B cell (primary cell): ENCODE measurements around the gene MIPOL1. TPM values are rescaled to one million over a fixed set of nuclear protein-coding genes. Genes with fewer than 3 reads are reported as not detected.

Experiments used
- ATAC-seq: fragments of 200-7000 bp; cut with Tn5 transposase; one replicate; pipeline ENCODE4 v1.10.0; 2021; ENCODE audit warnings: low read depth, mild to moderate bottlenecking, moderate number of reproducible peaks, moderate library complexity
- CTCF ChIA-PET: fragments of 350-600 bp; sonication (Branson Sonifier 250); formaldehyde crosslinking; loops from one replicate; lab custom pipeline; 2021; ENCODE audit warnings: antibody characterized with exemption, inconsistent platforms; lab: Charles Lee
- POLR2A ChIA-PET: fragments of 350-600 bp; sonication (Branson Sonifier 250); formaldehyde crosslinking; loops from one replicate; lab custom pipeline; 2021; ENCODE audit warnings: antibody characterized with exemption; lab: Charles Lee
- DNase-seq: peaks from one replicate; pipeline ENCODE4 v3.0.0; 2013
- H2AFZ ChIP-seq: 2 replicates; pipeline ENCODE4 v1.6.1; 2012; ENCODE audit warnings: mild to moderate bottlenecking, low read depth, low read length; ENCODE audit not compliant: insufficient read depth, poor library complexity, severe bottlenecking
- H3K27ac ChIP-seq, 2 donors: 1 replicate in 1 of 2; 2 replicates in 1 of 2; pipeline ENCODE4 v1.5.1; 2012 to 2013; ENCODE audit warnings: low read length in 2 of 2, mild to moderate bottlenecking in 2 of 2, moderate library complexity in 1 of 2
- H3K27me3 ChIP-seq, 4 experiments: fragments of 200-600 bp in 1 of 4; sonication (generic) in 1 of 4; replicated peaks in 1 of 4; 1 replicate in 2 of 4; 2 replicates in 2 of 4; pipeline versions ENCODE4 v1.6.1 to v1.7.0; 2013 to 2016; ENCODE audit warnings: low read length in 3 of 4, mild to moderate bottlenecking in 2 of 4, mixed read lengths in 1 of 4, moderate library complexity in 1 of 4; ENCODE audit not compliant: insufficient read depth in 4 of 4, control insufficient read depth in 3 of 4; ENCODE audit errors: control extremely low read depth in 1 of 4
- H3K36me3 ChIP-seq, 2 experiments: replicated peaks in 1 of 2; 1 replicate in 1 of 2; 2 replicates in 1 of 2; pipeline versions ENCODE4 v1.6.1 to v1.7.1; 2013; ENCODE audit warnings: low read length in 1 of 2; ENCODE audit not compliant: insufficient read depth in 2 of 2, control insufficient read depth in 1 of 2; ENCODE audit errors: control extremely low read depth in 1 of 2, extremely low read depth in 1 of 2
- H3K4me1 ChIP-seq, 2 donors: fragments of 200-600 bp in 1 of 2; sonication (generic) in 1 of 2; 1 replicate in 1 of 2; 2 replicates in 1 of 2; pipeline versions ENCODE4 v1.5.1 to v1.6.1; 2013 to 2017; ENCODE audit warnings: low read length in 2 of 2; ENCODE audit not compliant: control insufficient read depth in 2 of 2, insufficient read depth in 2 of 2
- H3K4me2 ChIP-seq: replicated peaks from 2 replicates; pipeline ENCODE3; 2012; ENCODE audit warnings: mild to moderate bottlenecking, low read depth, low read length; ENCODE audit not compliant: poor library complexity, severe bottlenecking
- H3K4me3 ChIP-seq, 5 experiments: fragments of 200-600 bp in 1 of 5; sonication (generic) in 1 of 5; 1 replicate in 3 of 5; 2 replicates in 2 of 5; pipeline versions ENCODE4 v1.5.1 to v1.7.0; 2011 to 2016; ENCODE audit warnings: low read length in 4 of 5, mild to moderate bottlenecking in 4 of 5, low read depth in 2 of 5, control low read depth in 1 of 5, moderate library complexity in 1 of 5; ENCODE audit not compliant: insufficient read depth in 1 of 5; ENCODE audit errors: control extremely low read depth in 1 of 5, extremely low read depth in 1 of 5
- H3K79me2 ChIP-seq: fragments of 200-600 bp; sonication (generic); one replicate; pipeline ENCODE4 v1.6.0; 2016; ENCODE audit warnings: low read length; ENCODE audit not compliant: control insufficient read depth, insufficient read depth
- H3K9ac ChIP-seq: fragments of 200-600 bp; sonication (generic); 2 replicates; pipeline ENCODE4 v1.6.1; 2017; ENCODE audit warnings: mild to moderate bottlenecking, low read length, moderate library complexity
- H3K9me3 ChIP-seq, 3 donors: one replicate each; pipeline versions ENCODE4 v1.6.1 to v1.7.1; 2013; ENCODE audit warnings: low read length in 2 of 3; ENCODE audit not compliant: control insufficient read depth in 2 of 3, insufficient read depth in 1 of 3; ENCODE audit errors: control extremely low read depth in 1 of 3
- H4K20me1 ChIP-seq: 2 replicates; pipeline ENCODE4 v1.6.0; 2012; ENCODE audit warnings: mild to moderate bottlenecking, low read length; ENCODE audit not compliant: insufficient read depth, control insufficient read depth, poor library complexity, severe bottlenecking
- H3K27ac Mint-ChIP-seq: one replicate; pipeline ENCODE4 v1.8.0; 2021; ENCODE audit warnings: mixed read lengths
- H3K27me3 Mint-ChIP-seq: one replicate; pipeline ENCODE4 v1.8.0; 2021; ENCODE audit warnings: mixed read lengths
- H3K4me1 Mint-ChIP-seq: one replicate; pipeline ENCODE4 v1.8.0; 2021; ENCODE audit warnings: mixed read lengths
- H3K4me3 Mint-ChIP-seq: one replicate; pipeline ENCODE4 v1.8.0; 2021; ENCODE audit warnings: mixed read lengths
- H3K9me3 Mint-ChIP-seq: one replicate; pipeline ENCODE4 v1.8.0; 2022; ENCODE audit warnings: mixed read lengths; ENCODE audit not compliant: insufficient read depth
- EZH2 ChIP-seq: IDR thresholded peaks from 2 replicates; pipeline ENCODE4 v1.6.1; 2012; ENCODE audit warnings: borderline replicate concordance, low read depth, mild to moderate bottlenecking, moderate library complexity, low read length; ENCODE audit not compliant: insufficient read depth, poor library complexity, severe bottlenecking
- WGBS: methylation state at CpG from one replicate; pipeline ENCODE4 v1.1.5; 2013; ENCODE audit warnings: missing lambda C conversion rate; ENCODE audit not compliant: insufficient coverage; 5-methylcytosine and 5-hydroxymethylcytosine counted together
- intact Hi-C: fragments of 100-400 bp; cut with micrococcal nuclease; formaldehyde crosslinking; loops from one replicate; pipeline ENCODE4 v1.10.0; 2022
- polyA plus RNA-seq: library from polyadenylated mRNA; depleted of rRNA; stranded (reverse); fragments of >200 nt; gene quantifications from 2 replicates; pipeline ENCODE4 v1.2.3, GENCODE V29; 2012
- total RNA-seq, 2 donors: library from RNA; stranded (reverse); fragments of 120-200 nt in 1 of 2; gene quantifications; 1 replicate in 1 of 2; 2 replicates in 1 of 2; pipeline versions ENCODE4 v1.2.3 to v1.2.4, GENCODE V29; 2013 to 2022
- TF ChIP-seq, protein P1 (sequence below): fragments of 200-600 bp; IDR thresholded peaks from one replicate; pipeline ENCODE4 v1.8.0; 2022; ENCODE audit warnings: antibody characterized with exemption, mild to moderate bottlenecking

Gene MIPOL1
- total and polyA plus RNA-seq, 2 donors (not counting 1 experiment from before 2014, with no cell fraction given): 0.17 TPM; not detected in 1

GRCh38 chr14:37466623-37467088 lies 268.9 kb downstream of the MIPOL1 start:
- Histone ChIP-seq H3K4me2 (no peak overlapping the region), H3K4me3 (no peak overlapping the region), H4K20me1 (no peaks in the 10 kb centered on the region), H3K27me3 (no peaks in the 10 kb centered on the region), H3K36me3 (no peaks in the 10 kb centered on the region), H3K79me2 (no peaks in the 10 kb centered on the region), H2AFZ (no peak overlapping the region), H3K9me3 (peaks cover 0 to 7% (median 0%) of the 10 kb centered on the region in 3 donors), H3K4me1 (no peaks in the 10 kb centered on the region), H3K27ac (no peak overlapping the region), H3K9ac (no peak overlapping the region)
- ChIA-PET POLR2A (no interaction called here), CTCF (no interaction called here)
- Mint-ChIP-seq H3K4me3 (no peak overlapping the region), H3K27me3 (no peaks in the 10 kb centered on the region), H3K27ac (no peak overlapping the region), H3K4me1 (no peaks in the 10 kb centered on the region), H3K9me3 (peaks cover 10% of the 10 kb centered on the region)
- no peak for ATAC-seq
- intact Hi-C loops: no loop called here
- no peak for TF ChIP-seq EZH2
- TF ChIP-seq, protein P1, sequence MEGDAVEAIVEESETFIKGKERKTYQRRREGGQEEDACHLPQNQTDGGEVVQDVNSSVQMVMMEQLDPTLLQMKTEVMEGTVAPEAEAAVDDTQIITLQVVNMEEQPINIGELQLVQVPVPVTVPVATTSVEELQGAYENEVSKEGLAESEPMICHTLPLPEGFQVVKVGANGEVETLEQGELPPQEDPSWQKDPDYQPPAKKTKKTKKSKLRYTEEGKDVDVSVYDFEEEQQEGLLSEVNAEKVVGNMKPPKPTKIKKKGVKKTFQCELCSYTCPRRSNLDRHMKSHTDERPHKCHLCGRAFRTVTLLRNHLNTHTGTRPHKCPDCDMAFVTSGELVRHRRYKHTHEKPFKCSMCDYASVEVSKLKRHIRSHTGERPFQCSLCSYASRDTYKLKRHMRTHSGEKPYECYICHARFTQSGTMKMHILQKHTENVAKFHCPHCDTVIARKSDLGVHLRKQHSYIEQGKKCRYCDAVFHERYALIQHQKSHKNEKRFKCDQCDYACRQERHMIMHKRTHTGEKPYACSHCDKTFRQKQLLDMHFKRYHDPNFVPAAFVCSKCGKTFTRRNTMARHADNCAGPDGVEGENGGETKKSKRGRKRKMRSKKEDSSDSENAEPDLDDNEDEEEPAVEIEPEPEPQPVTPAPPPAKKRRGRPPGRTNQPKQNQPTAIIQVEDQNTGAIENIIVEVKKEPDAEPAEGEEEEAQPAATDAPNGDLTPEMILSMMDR: no peak
- WGBS: 100% methylated on average over 1 of the region's 2 CpGs
- no peak for DNase-seq

GRCh38 chr14:37469650-37470049 lies 271.9 kb downstream of the MIPOL1 start:
- H3K9me3 ChIP-seq: peaks cover 0 to 4% (median 0%) of the 10 kb centered on the region in 3 donors
- no peaks in the 10 kb centered on the region for H3K4me1 ChIP-seq
- DNase-seq (no peak), ATAC-seq (no peak)
- ChIA-PET POLR2A (no interaction called here), CTCF (no interaction called here)
- Mint-ChIP-seq H3K9me3 (no peaks in the 10 kb centered on the region), H3K27me3 (no peaks in the 10 kb centered on the region), H3K4me3 (no peak overlapping the region), H3K4me1 (no peaks in the 10 kb centered on the region), H3K27ac (no peak overlapping the region)
- H4K20me1 ChIP-seq: no peaks in the 10 kb centered on the region
- H3K9ac ChIP-seq: no peak overlapping the region
- H3K36me3 ChIP-seq: no peaks in the 10 kb centered on the region
- TF ChIP-seq, protein P1: no peak
- no peak for TF ChIP-seq EZH2
- H2AFZ ChIP-seq: no peak overlapping the region
- H3K4me3 ChIP-seq: no peak overlapping the region
- H3K79me2 ChIP-seq: no peaks in the 10 kb centered on the region
- H3K4me2 ChIP-seq: no peak overlapping the region
- no peaks in the 10 kb centered on the region for H3K27me3 ChIP-seq
- no peak overlapping the region for H3K27ac ChIP-seq
- intact Hi-C loops: no loop called here
